Fibroblast of skin of abdomen (primary cell): ENCODE measurements around the gene P2RX1.

ENCODE experiments used
- DNase-seq: peaks from one replicate; pipeline ENCODE4 v3.0.0-alpha.2; 2013

The P2RX1 gene

DNA sequence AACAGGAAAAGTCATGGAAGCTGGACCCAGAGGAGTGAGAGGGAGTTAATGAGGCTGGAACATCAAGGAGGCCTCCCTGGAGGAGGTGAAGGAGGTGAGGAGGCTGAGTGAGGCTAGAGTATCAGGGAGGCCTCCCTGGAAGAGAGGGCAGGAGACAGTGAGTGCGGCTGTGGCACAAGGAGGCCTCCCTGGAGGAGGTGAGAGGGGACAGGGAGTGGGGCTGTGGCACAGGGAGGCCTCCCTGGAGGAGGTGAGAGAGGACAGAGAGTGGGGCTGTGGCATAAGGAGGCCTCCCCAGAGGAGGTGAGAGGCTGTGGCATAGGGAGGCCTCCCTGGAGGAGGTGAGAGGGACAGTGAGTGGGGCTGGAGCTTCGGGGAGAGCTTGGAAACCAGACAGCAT, 28.9 kb downstream of the P2RX1 start:
- no peak for DNase-seq

- DNase-seq: no peak
Observed at GRCh38 chr17:3886776-3887175, 29.5 kb downstream of the P2RX1 start.

GRCh38 chr17:3885970-3886369, 30.3 kb downstream of the P2RX1 start:
- no peak for DNase-seq

DNA sequence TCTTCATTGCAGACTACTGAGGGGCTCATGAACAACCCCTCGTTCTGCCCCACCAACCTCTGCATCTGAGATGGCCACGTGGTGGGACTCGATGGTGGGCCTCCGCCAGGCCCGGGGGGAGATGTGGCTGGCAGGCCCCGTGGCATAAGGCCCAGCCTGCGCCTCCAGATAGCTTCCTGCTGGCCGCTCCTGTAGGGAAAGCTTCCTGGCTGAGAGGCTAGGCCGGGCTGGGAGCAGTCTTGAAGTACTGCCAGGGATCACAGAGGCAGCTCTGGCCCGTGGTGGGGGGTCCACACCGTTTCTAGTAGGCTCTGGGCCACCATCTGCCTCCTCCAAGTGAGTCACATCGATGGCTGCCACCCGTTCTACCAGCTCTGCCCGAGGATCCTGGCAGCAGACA, 31.0 kb downstream of the P2RX1 start:
- no peak for DNase-seq

- no peak for DNase-seq
Observed at GRCh38 chr17:3884188-3884587, 32.1 kb downstream of the P2RX1 start.

GRCh38 chr17:3882276-3882675, 34.0 kb downstream of the P2RX1 start:
- no peak for DNase-seq

GRCh38 chr17:3880983-3881382, 35.3 kb downstream of the P2RX1 start:
- DNase-seq: no peak

- no peak for DNase-seq
Observed at GRCh38 chr17:3879591-3880417, 36.5 kb downstream of the P2RX1 start.

DNA sequence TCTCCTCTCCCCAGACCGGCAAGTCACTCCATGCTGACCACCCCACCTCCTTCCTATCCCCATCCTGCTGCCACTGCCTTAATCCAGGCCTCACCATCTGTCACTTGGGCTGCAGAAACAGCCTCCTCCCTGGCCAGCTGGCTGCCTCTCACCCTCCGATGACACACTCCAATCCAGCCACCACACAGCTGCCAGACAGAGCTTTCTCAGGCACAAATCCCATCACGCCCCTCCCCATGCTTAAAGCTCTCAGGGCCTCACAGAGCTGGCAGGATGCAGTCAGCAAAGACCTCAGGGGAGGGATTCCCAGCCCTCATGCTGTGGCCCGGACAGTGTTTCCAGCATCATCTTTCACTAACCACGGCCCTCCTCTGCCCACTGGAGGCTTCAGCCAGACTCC, 37.1 kb downstream of the P2RX1 start:
- peak; percentile 59 for DNase-seq

GRCh38 chr17:3877220-3877619, 39.0 kb downstream of the P2RX1 start:
- no peak for DNase-seq

GRCh38 chr17:3875317-3875716, 40.9 kb downstream of the P2RX1 start:
- no peak for DNase-seq

GRCh38 chr17:3873862-3874261, 42.4 kb downstream of the P2RX1 start:
- DNase-seq: no peak

DNA sequence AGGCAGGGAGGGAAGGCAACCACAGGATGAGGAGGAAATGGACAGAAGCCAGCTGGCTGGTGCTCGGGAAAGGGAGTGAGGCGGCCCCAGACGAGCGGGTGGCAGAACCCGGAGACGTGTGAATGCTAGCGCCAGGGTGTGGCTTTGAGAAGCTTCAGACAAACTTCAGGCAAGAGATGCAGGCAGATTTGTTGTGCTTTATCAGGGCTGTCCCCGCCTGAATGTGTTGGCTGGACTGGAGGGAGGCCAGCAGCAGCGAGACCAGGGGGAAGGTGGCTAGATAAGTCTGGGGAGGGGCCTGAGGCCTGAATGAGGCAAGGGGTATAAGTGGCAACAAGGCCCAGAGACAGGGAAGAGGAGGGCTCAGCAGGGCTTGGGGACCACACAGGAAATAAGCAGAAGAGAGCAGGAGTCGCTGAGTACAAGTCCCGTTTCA, 45.4 kb downstream of the P2RX1 start:
- DNase-seq: no peak

DNA sequence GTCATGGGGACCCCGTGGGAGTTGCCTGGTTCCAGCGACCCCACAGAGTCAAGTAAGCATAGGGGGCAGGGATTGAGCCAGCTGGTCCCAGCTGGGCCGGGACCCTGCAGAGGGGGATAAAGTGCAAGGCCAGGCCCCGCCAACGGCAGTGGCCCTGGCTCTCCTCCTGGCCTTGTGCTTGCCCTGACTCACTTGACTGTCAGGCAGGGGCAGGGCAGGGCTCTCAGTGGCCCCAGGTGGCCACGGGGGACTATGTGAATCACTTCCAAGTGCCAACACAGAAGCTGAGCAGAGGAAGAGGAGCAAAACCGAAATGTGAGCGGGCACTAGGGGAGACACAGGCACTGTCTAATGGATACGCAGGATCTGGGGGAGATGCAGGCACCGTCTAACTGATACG, 48.7 kb downstream of the P2RX1 start:
- DNase-seq: no peak

GRCh38 chr17:3867106-3867505, 49.2 kb downstream of the P2RX1 start:
- no peak for DNase-seq

GRCh38 chr17:3866276-3866675, 50.0 kb downstream of the P2RX1 start:
- DNase-seq: no peak

- DNase-seq: no peak
Observed at GRCh38 chr17:3865176-3865575, 51.1 kb downstream of the P2RX1 start.

- no peak for DNase-seq
Observed at GRCh38 chr17:3864534-3864933, 51.7 kb downstream of the P2RX1 start.

GRCh38 chr17:3861761-3862681, 54.2 kb downstream of the P2RX1 start:
- DNase-seq: no peak

DNA sequence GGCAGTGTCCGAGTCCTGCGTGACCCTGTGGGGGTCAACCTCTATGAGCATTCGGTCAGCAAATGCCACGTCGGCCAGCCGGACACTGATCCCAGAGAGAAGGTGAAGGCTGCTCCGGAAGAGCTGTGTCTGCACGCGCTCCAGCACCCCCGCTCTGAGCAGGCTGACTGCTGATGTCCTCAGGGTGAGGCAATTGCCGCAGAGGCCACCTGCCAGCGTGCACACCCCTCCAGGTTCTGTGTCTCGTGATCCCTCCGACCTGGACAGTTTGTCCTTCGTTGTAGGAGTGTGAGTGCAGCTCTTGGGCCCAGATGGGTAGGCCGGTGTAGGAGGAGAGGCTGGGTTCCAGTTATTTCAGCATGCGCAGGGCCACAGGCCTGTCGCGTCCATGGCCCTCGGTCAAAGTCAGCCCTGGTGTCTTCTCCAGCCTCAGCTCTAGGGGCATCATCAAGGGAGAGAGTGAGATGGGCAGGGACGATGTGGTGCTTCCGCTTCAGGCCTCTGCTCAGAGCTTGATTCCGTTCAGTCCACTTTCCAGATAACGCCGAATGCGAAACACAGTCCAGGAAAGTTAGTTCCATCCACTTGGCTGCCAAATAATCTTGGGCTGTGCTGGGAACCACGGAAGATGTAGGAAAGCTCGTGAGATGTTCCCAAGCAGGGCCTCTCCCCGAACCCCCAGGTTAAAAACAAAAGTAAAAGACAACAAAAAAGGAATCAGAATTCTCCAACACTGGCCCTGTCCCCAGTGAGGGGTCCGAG, 55.1 kb downstream of the P2RX1 start:
- DNase-seq: no peak

GRCh38 chr17:3859940-3860339, 56.3 kb downstream of the P2RX1 start:
- no peak for DNase-seq

DNA sequence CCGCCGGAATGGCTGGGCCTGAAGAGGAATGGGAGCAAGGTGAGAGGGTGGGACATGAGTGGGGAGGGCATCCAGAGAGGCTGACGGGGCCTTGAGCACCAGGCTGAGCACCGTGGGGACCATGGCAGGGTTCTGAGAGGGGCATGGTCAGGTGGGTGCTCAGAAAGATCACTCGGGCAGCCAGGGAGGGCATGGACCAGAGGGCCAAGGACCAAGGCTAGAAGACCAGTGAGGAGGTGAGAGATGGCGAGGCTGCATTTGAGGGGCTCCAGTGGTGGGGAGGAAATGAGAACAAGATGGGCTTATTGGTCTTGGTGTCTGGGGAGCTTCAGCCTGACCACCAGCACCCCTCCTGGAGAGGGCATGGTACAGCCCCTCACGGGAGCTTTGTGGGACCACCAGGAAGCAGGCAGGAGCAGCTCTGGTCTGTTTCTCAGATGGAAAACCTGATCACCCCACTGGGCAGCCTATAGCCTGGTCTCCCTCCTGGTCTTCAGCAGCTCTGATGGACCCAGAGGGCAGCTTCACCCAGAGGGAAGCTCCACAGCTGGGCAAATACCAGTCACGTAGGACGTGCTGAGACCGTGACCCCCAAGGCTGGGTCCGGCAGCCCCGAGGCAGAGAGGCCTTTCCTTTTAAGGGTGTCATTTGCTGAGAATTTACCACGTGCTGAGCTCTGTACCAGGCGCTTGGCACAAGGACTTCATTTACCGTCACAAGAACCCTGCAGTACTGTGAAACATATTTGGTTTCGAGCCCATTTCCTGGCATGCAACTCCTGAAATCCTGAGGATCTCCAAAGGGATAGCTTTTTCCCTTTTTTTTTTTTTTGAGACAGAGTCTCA, 58.8 kb downstream of the P2RX1 start:
- no peak for DNase-seq
